Mesenchymal stem cell (in vitro differentiated cells and primary cell): ENCODE measurements around the gene SPOCK3.

Experiments used
- DNase-seq: peaks from one replicate; pipeline ENCODE4 v3.0.0-alpha.2; 2013
- H2AFZ ChIP-seq: one replicate; pipeline ENCODE4 v1.6.1; 2013; ENCODE audit warnings: low read depth, mild to moderate bottlenecking, control low read depth, inconsistent platforms, low read length, moderate library complexity
- H2AK5ac ChIP-seq: 2 replicates; pipeline ENCODE4 v1.6.1; 2013; ENCODE audit warnings: low read length, moderate library complexity, mild to moderate bottlenecking, inconsistent platforms; ENCODE audit not compliant: severe bottlenecking
- H2BK120ac ChIP-seq: one replicate; pipeline ENCODE4 v1.6.1; 2013; ENCODE audit warnings: low read depth, mild to moderate bottlenecking, inconsistent platforms, low read length, moderate library complexity
- H2BK12ac ChIP-seq, 2 experiments: one replicate each; pipeline ENCODE4 v1.6.1; 2013; ENCODE audit warnings: inconsistent platforms in 2 of 2, low read length in 2 of 2, mild to moderate bottlenecking in 2 of 2, moderate library complexity in 2 of 2, control low read depth in 1 of 2
- H2BK15ac ChIP-seq: one replicate; pipeline ENCODE4 v1.6.1; 2013; ENCODE audit warnings: mild to moderate bottlenecking, low read depth, inconsistent platforms; ENCODE audit not compliant: poor library complexity, severe bottlenecking
- H2BK5ac ChIP-seq: 2 replicates; pipeline ENCODE4 v1.6.1; 2013; ENCODE audit warnings: low read depth, mild to moderate bottlenecking, low read length, control low read depth, inconsistent platforms; ENCODE audit not compliant: poor library complexity, severe bottlenecking
- H3K14ac ChIP-seq, 2 experiments: one replicate each; pipeline ENCODE4 v1.6.1; 2013; ENCODE audit warnings: inconsistent platforms in 2 of 2, low read length in 2 of 2, control low read depth in 1 of 2, mild to moderate bottlenecking in 1 of 2, moderate library complexity in 1 of 2
- H3K18ac ChIP-seq, 2 experiments: one replicate each; pipeline ENCODE4 v1.6.1; 2013; ENCODE audit warnings: inconsistent platforms in 2 of 2, low read length in 2 of 2, control low read depth in 1 of 2, low read depth in 1 of 2, mild to moderate bottlenecking in 1 of 2
- H3K23ac ChIP-seq, 2 experiments: one replicate each; pipeline ENCODE4 v1.6.1; 2013; ENCODE audit warnings: inconsistent platforms in 2 of 2, low read length in 2 of 2, mild to moderate bottlenecking in 2 of 2, moderate library complexity in 2 of 2, control low read depth in 1 of 2
- H3K27ac ChIP-seq: 2 replicates; pipeline ENCODE4 v1.5.1; 2013; ENCODE audit warnings: mild to moderate bottlenecking, moderate library complexity, low read length, control low read depth, inconsistent platforms; ENCODE audit not compliant: poor library complexity, severe bottlenecking
- H3K27me3 ChIP-seq, 2 experiments: 2 replicates each; pipeline versions ENCODE4 v1.6.1 to v1.7.0; 2013; ENCODE audit warnings: low read length in 2 of 2, mild to moderate bottlenecking in 2 of 2, moderate library complexity in 2 of 2, control low read depth in 1 of 2, inconsistent platforms in 1 of 2; ENCODE audit not compliant: control insufficient read depth in 1 of 2, insufficient read depth in 1 of 2
- H3K36me3 ChIP-seq, 2 experiments: 2 replicates each; pipeline versions ENCODE4 v1.6.1 to v1.7.0; 2013; ENCODE audit warnings: low read length in 2 of 2, control low read depth in 1 of 2, inconsistent platforms in 1 of 2, low read depth in 1 of 2, mild to moderate bottlenecking in 1 of 2; ENCODE audit not compliant: insufficient read depth in 2 of 2, control insufficient read depth in 1 of 2
- H3K4ac ChIP-seq, 2 experiments: one replicate each; pipeline ENCODE4 v1.6.1; 2013; ENCODE audit warnings: inconsistent platforms in 2 of 2, low read length in 2 of 2, mild to moderate bottlenecking in 2 of 2, moderate library complexity in 2 of 2, control low read depth in 1 of 2, low read depth in 1 of 2
- H3K4me1 ChIP-seq: 2 replicates; pipeline ENCODE4 v1.6.1; 2013; ENCODE audit warnings: low read depth, low read length, control low read depth; ENCODE audit not compliant: control insufficient read depth, insufficient read depth
- H3K4me2 ChIP-seq: 2 replicates; pipeline ENCODE4 v1.6.1; 2013; ENCODE audit warnings: low read length, mild to moderate bottlenecking, inconsistent platforms; ENCODE audit not compliant: poor library complexity, severe bottlenecking
- H3K4me3 ChIP-seq, 2 experiments: 2 replicates each; pipeline versions ENCODE4 v1.5.1 to v1.7.0; 2013; ENCODE audit warnings: low read length in 2 of 2, mild to moderate bottlenecking in 2 of 2, control low read depth in 1 of 2, low read depth in 1 of 2; ENCODE audit not compliant: insufficient read depth in 1 of 2
- H3K79me1 ChIP-seq: replicated peaks from 2 replicates; pipeline ENCODE4 v1.6.1; 2013; ENCODE audit warnings: mild to moderate bottlenecking, control low read depth, low read length, inconsistent platforms; ENCODE audit not compliant: poor library complexity, severe bottlenecking
- H3K9ac ChIP-seq: 2 replicates; pipeline ENCODE4 v1.7.0; 2013; ENCODE audit warnings: mild to moderate bottlenecking, low read length, moderate library complexity
- H3K9me3 ChIP-seq: 2 replicates; pipeline ENCODE4 v1.7.0; 2013; ENCODE audit warnings: mild to moderate bottlenecking, low read length; ENCODE audit not compliant: control insufficient read depth
- H4K8ac ChIP-seq: one replicate; pipeline ENCODE4 v1.6.1; 2013; ENCODE audit warnings: inconsistent platforms, mild to moderate bottlenecking, low read length, moderate library complexity
- H4K91ac ChIP-seq: one replicate; pipeline ENCODE4 v1.6.1; 2013; ENCODE audit warnings: mild to moderate bottlenecking, low read length, inconsistent platforms
- WGBS: methylation state at CpG from one replicate; pipeline ENCODE4 v1.1.7; 2013; ENCODE audit warnings: mixed read lengths; 5-methylcytosine and 5-hydroxymethylcytosine counted together

The SPOCK3 gene

DNA sequence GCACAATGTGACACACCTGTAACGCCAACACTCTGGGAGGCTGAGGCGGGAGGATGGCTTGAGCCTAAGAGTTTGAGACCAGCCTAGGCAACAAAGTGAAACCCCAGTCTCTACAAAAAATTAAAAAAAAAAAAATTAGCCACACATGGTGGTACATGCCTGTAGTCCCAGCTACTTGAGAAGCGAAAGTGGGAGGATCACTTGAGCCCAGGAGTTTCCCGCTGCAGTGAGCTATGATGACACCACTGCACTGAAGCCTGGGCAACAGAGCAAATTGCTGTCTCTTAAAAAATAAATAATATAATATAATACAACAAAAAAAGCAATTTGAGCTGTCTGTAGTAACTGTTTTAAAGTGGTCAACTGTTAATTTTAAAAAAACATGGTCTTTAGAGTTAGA, 13.2 kb downstream of the SPOCK3 start:
- Histone ChIP-seq H3K4me1 (no peaks in the 10 kb centered on the region), H2BK120ac (no peak overlapping the region), H3K23ac (no peak overlapping the region), H3K18ac (no peak overlapping the region), H3K27me3 (no peaks in the 10 kb centered on the region), H3K4ac (no peak overlapping the region), H4K91ac (no peak overlapping the region), H3K27ac (no peak overlapping the region), H3K9me3 (no peaks in the 10 kb centered on the region), H2BK5ac (no peak overlapping the region), H3K4me3 (no peak overlapping the region), H3K9ac (no peak overlapping the region), H3K4me2 (no peak overlapping the region), H2BK15ac (no peak overlapping the region), H3K79me1 (no peaks in the 10 kb centered on the region), H4K8ac (no peak overlapping the region), H3K14ac (no peak overlapping the region), H2AK5ac (no peak overlapping the region), H3K36me3 (no peaks in the 10 kb centered on the region), H2BK12ac (no peak overlapping the region), H2AFZ (no peak overlapping the region)
- WGBS = 97% methylated on average over 4 of the region's 4 CpGs
- no peak for DNase-seq

GRCh38 chr4:167218022-167218608, 16.2 kb downstream of the SPOCK3 start:
- no peak for DNase-seq
- H3K4ac ChIP-seq = no peak overlapping the region
- H4K91ac ChIP-seq = no peak overlapping the region
- H3K36me3 ChIP-seq = no peaks in the 10 kb centered on the region
- no peak overlapping the region for H2BK12ac ChIP-seq
- H3K18ac ChIP-seq = no peak overlapping the region
- H3K27me3 ChIP-seq = no peaks in the 10 kb centered on the region
- no peaks in the 10 kb centered on the region for H3K4me1 ChIP-seq
- no peaks in the 10 kb centered on the region for H3K9me3 ChIP-seq
- no peak overlapping the region for H3K4me3 ChIP-seq
- H4K8ac ChIP-seq = no peak overlapping the region
- WGBS = 76% methylated on average over 3 of the region's 3 CpGs
- H2AFZ ChIP-seq = no peak overlapping the region
- no peak overlapping the region for H3K4me2 ChIP-seq
- no peak overlapping the region for H2BK120ac ChIP-seq
- H3K79me1 ChIP-seq = no peaks in the 10 kb centered on the region
- H2AK5ac ChIP-seq = no peak overlapping the region
- no peak overlapping the region for H2BK15ac ChIP-seq
- no peak overlapping the region for H2BK5ac ChIP-seq
- H3K23ac ChIP-seq = no peak overlapping the region
- no peak overlapping the region for H3K9ac ChIP-seq
- H3K27ac ChIP-seq = no peak overlapping the region
- H3K14ac ChIP-seq = no peak overlapping the region

- H3K4me3 ChIP-seq = no peak overlapping the region
- no peak overlapping the region for H3K4me2 ChIP-seq
- H3K36me3 ChIP-seq = no peaks in the 10 kb centered on the region
- H3K27ac ChIP-seq = no peak overlapping the region
- H3K9me3 ChIP-seq = no peaks in the 10 kb centered on the region
- no peak overlapping the region for H2AFZ ChIP-seq
- no peak overlapping the region for H4K8ac ChIP-seq
- DNase-seq = no peak
- no peak overlapping the region for H4K91ac ChIP-seq
- no peak overlapping the region for H3K9ac ChIP-seq
- no peak overlapping the region for H2AK5ac ChIP-seq
- H3K23ac ChIP-seq = no peak overlapping the region
- H3K4me1 ChIP-seq = no peaks in the 10 kb centered on the region
- no peak overlapping the region for H2BK12ac ChIP-seq
- H3K18ac ChIP-seq = no peak overlapping the region
- WGBS = no CpG with 5 or more reads among the region's 2 CpGs
- H2BK5ac ChIP-seq = no peak overlapping the region
- H3K79me1 ChIP-seq = no peaks in the 10 kb centered on the region
- H3K4ac ChIP-seq = no peak overlapping the region
- H2BK15ac ChIP-seq = no peak overlapping the region
- no peaks in the 10 kb centered on the region for H3K27me3 ChIP-seq
- H2BK120ac ChIP-seq = no peak overlapping the region
- H3K14ac ChIP-seq = no peak overlapping the region
Observed at GRCh38 chr4:167216783-167217182, 17.5 kb downstream of the SPOCK3 start.

DNA sequence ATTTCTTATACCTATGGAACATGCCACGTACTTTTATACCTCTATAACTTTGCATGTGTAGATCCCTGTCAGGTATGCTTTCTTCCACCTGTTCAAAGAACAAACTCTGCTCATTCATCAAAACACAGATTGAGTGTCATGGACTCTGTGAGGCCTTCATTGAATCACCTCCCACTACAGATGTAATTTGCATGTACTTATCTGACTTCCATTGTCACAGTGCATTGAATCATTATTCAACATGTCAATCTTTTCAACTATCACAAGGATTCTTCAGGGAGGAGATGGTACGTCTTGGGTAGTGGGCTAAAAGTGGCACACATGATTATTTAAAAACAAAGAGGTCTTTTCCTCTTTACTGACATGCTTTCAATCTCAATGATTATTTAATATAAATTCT, 24.1 kb downstream of the SPOCK3 start:
- no peak overlapping the region for H3K18ac ChIP-seq
- no peak overlapping the region for H3K4me2 ChIP-seq
- no peak overlapping the region for H4K8ac ChIP-seq
- H4K91ac ChIP-seq = no peak overlapping the region
- DNase-seq = no peak
- no peak overlapping the region for H2AK5ac ChIP-seq
- H3K36me3 ChIP-seq = no peaks in the 10 kb centered on the region
- H2BK5ac ChIP-seq = no peak overlapping the region
- no peaks in the 10 kb centered on the region for H3K27me3 ChIP-seq
- no peak overlapping the region for H3K23ac ChIP-seq
- 87% methylated on average over 2 of the region's 2 CpGs for WGBS
- no peak overlapping the region for H2BK15ac ChIP-seq
- no peak overlapping the region for H3K27ac ChIP-seq
- H2BK120ac ChIP-seq = no peak overlapping the region
- no peaks in the 10 kb centered on the region for H3K4me1 ChIP-seq
- H2BK12ac ChIP-seq = no peak overlapping the region
- no peaks in the 10 kb centered on the region for H3K9me3 ChIP-seq
- H3K14ac ChIP-seq = no peak overlapping the region
- H2AFZ ChIP-seq = no peak overlapping the region
- no peak overlapping the region for H3K4ac ChIP-seq
- no peaks in the 10 kb centered on the region for H3K79me1 ChIP-seq
- H3K9ac ChIP-seq = no peak overlapping the region
- no peak overlapping the region for H3K4me3 ChIP-seq
